Hepatocyte (in vitro differentiated cells): ENCODE data around the gene IL20RA. TPM values are rescaled to one million over a fixed set of nuclear protein-coding genes. Genes with fewer than 3 reads are reported as not detected.

Source experiments
- DNase-seq: peaks from one replicate; pipeline ENCODE4 v3.0.0-alpha.2; 2016; ENCODE audit warnings: low spot score
- H2AFZ ChIP-seq: fragments of 200-600 bp; sonication (generic); 2 replicates; pipeline ENCODE4 v1.6.0; 2016; ENCODE audit warnings: antibody characterized with exemption, mild to moderate bottlenecking
- H3K27ac ChIP-seq: fragments of 200-600 bp; sonication (generic); 2 replicates; pipeline ENCODE4 v1.5.1; 2016; ENCODE audit warnings: mild to moderate bottlenecking
- H3K27me3 ChIP-seq: fragments of 200-600 bp; sonication (generic); 2 replicates; pipeline ENCODE4 v1.6.1; 2016
- H3K36me3 ChIP-seq: fragments of 200-600 bp; sonication (generic); replicated peaks from 2 replicates; pipeline ENCODE4 v1.5.1; 2016; ENCODE audit warnings: low read depth; ENCODE audit not compliant: insufficient read depth
- H3K4me1 ChIP-seq: fragments of 200-600 bp; sonication (generic); 2 replicates; pipeline ENCODE4 v1.5.1; 2016; ENCODE audit warnings: mild to moderate bottlenecking, moderate library complexity; ENCODE audit not compliant: insufficient read depth
- H3K4me2 ChIP-seq: fragments of 200-600 bp; sonication (generic); 2 replicates; pipeline ENCODE4 v1.6.0; 2016
- H3K4me3 ChIP-seq: fragments of 200-600 bp; sonication (generic); 2 replicates; pipeline ENCODE4 v1.5.1; 2016; ENCODE audit warnings: mild to moderate bottlenecking
- H3K79me2 ChIP-seq: fragments of 200-600 bp; sonication (generic); 2 replicates; pipeline ENCODE4 v1.6.0; 2017; ENCODE audit warnings: mild to moderate bottlenecking
- H3K9me2 ChIP-seq: fragments of 200-600 bp; sonication (generic); replicated peaks from 2 replicates; pipeline ENCODE4 v1.6.0; 2017; ENCODE audit warnings: mild to moderate bottlenecking; ENCODE audit not compliant: insufficient read depth
- H3K9me3 ChIP-seq: fragments of 200-600 bp; sonication (generic); 2 replicates; pipeline ENCODE4 v1.5.1; 2016; ENCODE audit warnings: low read depth, mild to moderate bottlenecking
- H4K20me1 ChIP-seq: fragments of 200-600 bp; sonication (generic); 2 replicates; pipeline ENCODE4 v1.6.0; 2016; ENCODE audit warnings: mild to moderate bottlenecking; ENCODE audit not compliant: insufficient read depth, poor library complexity, severe bottlenecking
- CTCF ChIP-seq: fragments of 200-600 bp; sonication (generic); IDR thresholded peaks from 2 replicates; pipeline ENCODE4 v1.5.1; 2016; ENCODE audit warnings: antibody characterized with exemption, mild to moderate bottlenecking; ENCODE audit not compliant: poor library complexity
- EZH2 ChIP-seq: fragments of 200-600 bp; sonication (generic); IDR thresholded peaks from 2 replicates; pipeline ENCODE4 v1.6.1; 2016; ENCODE audit warnings: antibody characterized with exemption, mild to moderate bottlenecking, borderline replicate concordance
- EZH2phosphoT487 ChIP-seq: fragments of 200-600 bp; sonication (generic); IDR thresholded peaks from one replicate; pipeline ENCODE4 v1.6.1; 2018; ENCODE audit warnings: antibody characterized with exemption, mild to moderate bottlenecking, low read depth, moderate library complexity; ENCODE audit not compliant: unreplicated experiment, severe bottlenecking
- WGBS: methylation state at CpG from one replicate; pipeline ENCODE4 v1.1.6; 2016; ENCODE audit warnings: low lambda C conversion rate; ENCODE audit errors: missing lambda C conversion rate; 5-methylcytosine and 5-hydroxymethylcytosine counted together
- polyA plus RNA-seq: library from polyadenylated mRNA; unstranded; fragments of >200 nt; fragmentation: Nextera tagmentation; extraction: Ambion mirVana; gene quantifications from 2 replicates; pipeline ENCODE4 v1.2.1, GENCODE V29; 2016
- total RNA-seq: library from RNA; depleted of rRNA; stranded (reverse); fragments of >200 nt; gene quantifications from 2 replicates; pipeline ENCODE4 v1.2.3, GENCODE V29; 2014

The IL20RA gene
- total and polyA plus RNA-seq, 2 experiments from 2014 or later: 0.52 to 0.63 TPM

GRCh38 chr6:137067399-137067798 lies 22.6 kb upstream of the IL20RA start:
- Histone ChIP-seq H3K27ac (no peak overlapping the region), H4K20me1 (no peaks in the 10 kb centered on the region), H3K4me1 (no peaks in the 10 kb centered on the region), H3K4me3 (no peak overlapping the region), H2AFZ (no peak overlapping the region), H3K27me3 (no peaks in the 10 kb centered on the region), H3K79me2 (no peaks in the 10 kb centered on the region), H3K36me3 (no peaks in the 10 kb centered on the region), H3K4me2 (no peak overlapping the region), H3K9me3 (no peaks in the 10 kb centered on the region), H3K9me2 (no peaks in the 10 kb centered on the region)
- DNase-seq: no peak
- WGBS: 78% methylated on average over 2 of the region's 2 CpGs
- TF ChIP-seq CTCF: no peak
- no peak for TF ChIP-seq EZH2
- TF ChIP-seq EZH2phosphoT487: no peak

- Histone ChIP-seq H3K4me1 (no peaks in the 10 kb centered on the region), H3K4me3 (no peak overlapping the region), H2AFZ (no peak overlapping the region), H3K9me2 (no peaks in the 10 kb centered on the region), H3K27ac (no peak overlapping the region), H4K20me1 (no peaks in the 10 kb centered on the region), H3K79me2 (no peaks in the 10 kb centered on the region), H3K4me2 (no peak overlapping the region), H3K27me3 (no peaks in the 10 kb centered on the region), H3K9me3 (no peaks in the 10 kb centered on the region), H3K36me3 (no peaks in the 10 kb centered on the region)
- no peak for TF ChIP-seq EZH2phosphoT487
- no peak for TF ChIP-seq CTCF
- TF ChIP-seq EZH2: no peak
- WGBS: 96% methylated on average over 3 of the region's 3 CpGs
- DNase-seq: no peak
Measured at GRCh38 chr6:137058037-137058436, 13.3 kb upstream of the IL20RA start.

- no peak overlapping the region for H3K4me3 ChIP-seq
- H4K20me1 ChIP-seq: no peaks in the 10 kb centered on the region
- no peaks in the 10 kb centered on the region for H3K79me2 ChIP-seq
- DNase-seq: no peak
- no peaks in the 10 kb centered on the region for H3K36me3 ChIP-seq
- 92% methylated on average over 3 of the region's 3 CpGs for WGBS
- H3K27ac ChIP-seq: no peak overlapping the region
- no peaks in the 10 kb centered on the region for H3K9me3 ChIP-seq
- H3K9me2 ChIP-seq: no peaks in the 10 kb centered on the region
- H2AFZ ChIP-seq: no peak overlapping the region
- no peaks in the 10 kb centered on the region for H3K4me1 ChIP-seq
- no peak for TF ChIP-seq CTCF
- H3K27me3 ChIP-seq: no peaks in the 10 kb centered on the region
- no peak overlapping the region for H3K4me2 ChIP-seq
Measured at GRCh38 chr6:137056121-137056880, 11.5 kb upstream of the IL20RA start.
